ENCODE data around the gene GALNT13. TPM values are rescaled to one million over a fixed set of nuclear protein-coding genes. Genes with fewer than 3 reads are reported as not detected.

GALNT13 gene
- total and polyA plus RNA-seq, 10 of the 15 experiments (the other 5 are each of a cell fraction or from before 2014, with no cell fraction given): 0.04 TPM; not detected in 9

DNA sequence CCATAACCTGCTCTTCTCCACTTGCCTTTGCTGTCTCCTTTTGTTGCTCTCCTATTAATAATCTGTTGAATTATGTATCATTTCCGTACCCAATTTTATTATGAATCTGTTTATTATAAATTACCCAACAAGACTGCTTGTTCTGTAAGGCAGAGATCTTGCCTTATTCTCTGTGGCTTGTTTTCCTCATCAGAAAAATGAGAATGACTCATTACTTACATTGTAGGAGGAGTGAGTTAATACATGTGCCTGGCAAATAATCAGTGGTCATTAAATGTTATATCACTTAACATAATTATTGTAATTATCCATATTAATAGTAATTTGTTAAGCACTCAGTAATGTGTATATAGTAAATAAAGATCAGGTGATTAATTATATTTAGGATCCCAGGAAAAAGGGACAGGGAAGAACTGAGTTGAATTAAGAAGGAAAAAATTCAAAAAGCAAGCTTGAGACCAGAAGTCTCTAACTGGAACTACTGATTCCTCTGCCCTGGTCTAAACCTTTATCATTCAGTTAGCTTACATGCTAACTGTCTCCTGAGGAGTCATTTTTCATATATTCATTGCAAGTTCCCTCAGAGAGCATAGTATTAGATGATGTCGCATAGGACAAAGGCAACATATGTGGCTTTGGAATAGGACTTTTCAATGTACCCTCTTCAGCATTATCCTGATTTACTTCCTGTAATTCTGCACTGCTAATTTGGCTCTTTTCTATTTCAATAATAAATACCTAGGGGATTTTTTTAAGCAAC is 335.7 kb downstream of the GALNT13 start:
- Histone ChIP-seq H3K27ac (ENCODE audit: control insufficient read depth, insufficient read depth) (no peak overlapping the region), H3K4me1 (ENCODE audit: control insufficient read depth, insufficient read depth, low read length) (no peaks in the 10 kb centered on the region), H3K27me3 (replicated peaks in 1 of 2; ENCODE audit: control insufficient read depth in 2 of 2, insufficient read depth in 2 of 2, low read length in 1 of 2) (no peaks in the 10 kb centered on the region), H3K9ac (ENCODE audit: control insufficient read depth, insufficient read depth, low read length) (no peak overlapping the region), H3K9me3 (replicated peaks; ENCODE audit: control insufficient read depth, insufficient read depth, low read length) (no peaks in the 10 kb centered on the region), H4K20me1 (ENCODE audit: control insufficient read depth, insufficient read depth) (no peaks in the 10 kb centered on the region), H3K4me2 (ENCODE audit: control insufficient read depth, insufficient read depth) (no peak overlapping the region), H2AFZ (ENCODE audit: control insufficient read depth, low read depth, low read length) (no peak overlapping the region), H3K79me2 (ENCODE audit: control insufficient read depth, insufficient read depth, low read length) (no peaks in the 10 kb centered on the region), H3K4me3 (no peak overlapping the region), H3K36me3 (ENCODE audit: control insufficient read depth in 2 of 2, insufficient read depth in 2 of 2, low read length in 1 of 2) (no peaks in the 10 kb centered on the region)
- ChIA-PET POLR2A (no interaction called here), RAD21 (ENCODE audit: unreplicated experiment) (no interaction called here), SMC1A (ENCODE audit: uncharacterized antibody, unreplicated experiment) (no interaction called here), CTCF (no interaction called here)
- in situ Hi-C loops (cut with MboI): no loop called here
- BruUV-seq (replicated peaks): no TSS peak
- intact Hi-C loops (cut with micrococcal nuclease; ENCODE audit: unreplicated experiment): no loop called here
- FAIRE-seq (no peak), DNase-seq (ENCODE audit: low read depth, low spot score) (no peak), ATAC-seq (no peak)
- 47% methylated on average over 2 of the region's 2 CpGs for WGBS (ENCODE audit: insufficient coverage, insufficient replicate concordance, low lambda C conversion rate, missing lambda C conversion rate)
- TF ChIP-seq NR2C2 (IDR thresholded peaks at IDR 0.05; ENCODE audit: borderline replicate concordance, control insufficient read depth, insufficient read length, low read depth) (no peak), HDAC6 (IDR thresholded peaks at IDR 0.05; ENCODE audit: unreplicated experiment) (no peak), ZNF207 (IDR thresholded peaks at IDR 0.05; ENCODE audit: borderline replicate concordance) (no peak), POLR2AphosphoS2 (IDR thresholded peaks at IDR 0.05; ENCODE audit: low read depth, low read length) (no peak), IKZF2 (IDR thresholded peaks at IDR 0.05) (no peak), CTCF (IDR thresholded peaks at IDR 0.05 in 2 of 3, conservative IDR thresholded peaks at IDR 0.05 in 1 of 3; ENCODE audit: control insufficient read depth in 2 of 3, extremely low read depth in 1 of 3, insufficient read depth in 1 of 3, low read depth in 3 of 3, low read length in 3 of 3) (no peak), RUNX3 (IDR thresholded peaks at IDR 0.05; ENCODE audit: low read length) (no peak), ZSCAN29 (IDR thresholded peaks at IDR 0.05) (no peak), JUNB (IDR thresholded peaks at IDR 0.05) (no peak), MTA2 (IDR thresholded peaks at IDR 0.05; ENCODE audit: low read depth) (no peak), SMC3 (IDR thresholded peaks at IDR 0.05; ENCODE audit: borderline replicate concordance, low read length) (no peak), HSF1 (IDR thresholded peaks at IDR 0.05; ENCODE audit: low read depth, low read length) (no peak), SPI1 (IDR thresholded peaks at IDR 0.05; ENCODE audit: borderline replicate concordance, insufficient read depth, low read depth, low read length) (no peak), FOXM1 (IDR thresholded peaks at IDR 0.05; ENCODE audit: low read depth, low read length) (no peak)
- TF ChIP-seq, protein P1, sequence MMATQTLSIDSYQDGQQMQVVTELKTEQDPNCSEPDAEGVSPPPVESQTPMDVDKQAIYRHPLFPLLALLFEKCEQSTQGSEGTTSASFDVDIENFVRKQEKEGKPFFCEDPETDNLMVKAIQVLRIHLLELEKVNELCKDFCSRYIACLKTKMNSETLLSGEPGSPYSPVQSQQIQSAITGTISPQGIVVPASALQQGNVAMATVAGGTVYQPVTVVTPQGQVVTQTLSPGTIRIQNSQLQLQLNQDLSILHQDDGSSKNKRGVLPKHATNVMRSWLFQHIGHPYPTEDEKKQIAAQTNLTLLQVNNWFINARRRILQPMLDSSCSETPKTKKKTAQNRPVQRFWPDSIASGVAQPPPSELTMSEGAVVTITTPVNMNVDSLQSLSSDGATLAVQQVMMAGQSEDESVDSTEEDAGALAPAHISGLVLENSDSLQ (IDR thresholded peaks at IDR 0.05): no peak
- TF ChIP-seq, protein P2, sequence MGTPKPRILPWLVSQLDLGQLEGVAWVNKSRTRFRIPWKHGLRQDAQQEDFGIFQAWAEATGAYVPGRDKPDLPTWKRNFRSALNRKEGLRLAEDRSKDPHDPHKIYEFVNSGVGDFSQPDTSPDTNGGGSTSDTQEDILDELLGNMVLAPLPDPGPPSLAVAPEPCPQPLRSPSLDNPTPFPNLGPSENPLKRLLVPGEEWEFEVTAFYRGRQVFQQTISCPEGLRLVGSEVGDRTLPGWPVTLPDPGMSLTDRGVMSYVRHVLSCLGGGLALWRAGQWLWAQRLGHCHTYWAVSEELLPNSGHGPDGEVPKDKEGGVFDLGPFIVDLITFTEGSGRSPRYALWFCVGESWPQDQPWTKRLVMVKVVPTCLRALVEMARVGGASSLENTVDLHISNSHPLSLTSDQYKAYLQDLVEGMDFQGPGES (IDR thresholded peaks at IDR 0.05): no peak

All from GM12878 (cell line).